22Rv1 (cell line): ENCODE measurements around the gene SDK1.
"Not testable (repeated sequence)": the region's sequence is repeated elsewhere in the genome, so short reads cannot be mapped to it uniquely, and the experiment has no call there.

ENCODE experiments used
- H3K27ac ChIP-seq: fragments of 450-650 bp; 2 replicates; pipeline ENCODE4 v1.5.1; 2017
- ZFX ChIP-seq: fragments of 450-650 bp; IDR thresholded peaks from 2 replicates; pipeline ENCODE4 v1.6.1; 2017; ENCODE audit warnings: antibody characterized with exemption, borderline replicate concordance
- TF ChIP-seq, protein P1 (sequence below): fragments of 450-650 bp; IDR thresholded peaks from 2 replicates; pipeline ENCODE4 v1.5.1; 2017; ENCODE audit warnings: mild to moderate bottlenecking

Gene SDK1

DNA sequence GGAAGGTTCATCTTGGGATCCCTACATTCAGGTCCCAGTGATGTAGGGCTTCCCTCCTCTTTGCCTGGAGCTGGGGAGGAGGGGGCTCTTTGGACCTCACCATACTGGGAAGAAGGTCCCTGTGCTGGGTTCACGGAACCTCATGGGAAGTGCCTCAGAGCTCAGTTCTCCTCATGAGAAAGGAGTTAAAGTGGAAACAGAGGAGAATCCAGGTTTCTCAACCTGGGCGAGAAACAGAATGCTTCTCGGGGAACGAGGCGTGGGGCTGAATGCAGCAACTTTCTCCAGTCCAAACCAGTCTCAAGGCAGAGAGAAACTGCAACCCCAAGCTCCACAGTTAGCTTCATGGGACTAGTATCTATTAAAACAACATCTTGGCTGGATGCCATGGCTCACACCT, 998.4 kb downstream of the SDK1 start:
- TF ChIP-seq, protein P1, sequence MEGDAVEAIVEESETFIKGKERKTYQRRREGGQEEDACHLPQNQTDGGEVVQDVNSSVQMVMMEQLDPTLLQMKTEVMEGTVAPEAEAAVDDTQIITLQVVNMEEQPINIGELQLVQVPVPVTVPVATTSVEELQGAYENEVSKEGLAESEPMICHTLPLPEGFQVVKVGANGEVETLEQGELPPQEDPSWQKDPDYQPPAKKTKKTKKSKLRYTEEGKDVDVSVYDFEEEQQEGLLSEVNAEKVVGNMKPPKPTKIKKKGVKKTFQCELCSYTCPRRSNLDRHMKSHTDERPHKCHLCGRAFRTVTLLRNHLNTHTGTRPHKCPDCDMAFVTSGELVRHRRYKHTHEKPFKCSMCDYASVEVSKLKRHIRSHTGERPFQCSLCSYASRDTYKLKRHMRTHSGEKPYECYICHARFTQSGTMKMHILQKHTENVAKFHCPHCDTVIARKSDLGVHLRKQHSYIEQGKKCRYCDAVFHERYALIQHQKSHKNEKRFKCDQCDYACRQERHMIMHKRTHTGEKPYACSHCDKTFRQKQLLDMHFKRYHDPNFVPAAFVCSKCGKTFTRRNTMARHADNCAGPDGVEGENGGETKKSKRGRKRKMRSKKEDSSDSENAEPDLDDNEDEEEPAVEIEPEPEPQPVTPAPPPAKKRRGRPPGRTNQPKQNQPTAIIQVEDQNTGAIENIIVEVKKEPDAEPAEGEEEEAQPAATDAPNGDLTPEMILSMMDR = no peak
- no peak for TF ChIP-seq ZFX
- H3K27ac ChIP-seq = no peak overlapping the region

DNA sequence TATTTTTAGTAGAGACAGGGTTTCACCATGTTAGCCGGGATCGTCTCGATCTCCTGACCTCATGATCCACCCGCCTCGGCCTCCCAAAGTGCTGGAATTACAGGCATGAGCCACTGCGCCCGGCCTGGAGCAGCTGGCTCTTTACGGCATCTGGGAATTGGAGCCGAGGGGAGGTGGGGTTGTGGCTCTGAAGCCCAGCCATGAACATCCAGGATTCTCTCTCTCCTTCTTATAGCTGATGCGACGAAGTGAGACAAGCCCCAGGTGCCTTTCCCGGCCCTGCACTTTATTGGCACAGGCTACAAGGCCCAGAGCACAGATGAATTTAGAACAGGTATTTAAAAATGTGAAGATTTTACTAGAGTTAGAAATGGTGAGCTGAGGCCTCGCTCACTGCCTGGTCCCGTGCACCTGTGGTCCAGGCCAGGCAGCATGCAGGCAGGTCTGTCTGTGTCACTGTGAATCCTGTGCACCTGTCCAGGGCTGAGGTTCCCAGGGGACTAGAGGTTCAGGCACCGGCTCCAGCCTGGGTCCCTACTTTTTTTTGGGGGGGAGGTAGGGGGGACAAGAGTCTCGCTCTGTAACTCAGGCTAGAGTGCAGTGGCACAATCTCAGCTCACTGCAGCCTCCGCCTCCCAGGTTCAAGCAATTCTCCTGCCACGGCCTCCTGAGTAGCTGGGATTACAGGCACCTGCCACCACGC, 1001.3 kb downstream of the SDK1 start:
- TF ChIP-seq ZFX = no peak
- TF ChIP-seq, protein P1 = no peak
- no peak overlapping the region for H3K27ac ChIP-seq

DNA sequence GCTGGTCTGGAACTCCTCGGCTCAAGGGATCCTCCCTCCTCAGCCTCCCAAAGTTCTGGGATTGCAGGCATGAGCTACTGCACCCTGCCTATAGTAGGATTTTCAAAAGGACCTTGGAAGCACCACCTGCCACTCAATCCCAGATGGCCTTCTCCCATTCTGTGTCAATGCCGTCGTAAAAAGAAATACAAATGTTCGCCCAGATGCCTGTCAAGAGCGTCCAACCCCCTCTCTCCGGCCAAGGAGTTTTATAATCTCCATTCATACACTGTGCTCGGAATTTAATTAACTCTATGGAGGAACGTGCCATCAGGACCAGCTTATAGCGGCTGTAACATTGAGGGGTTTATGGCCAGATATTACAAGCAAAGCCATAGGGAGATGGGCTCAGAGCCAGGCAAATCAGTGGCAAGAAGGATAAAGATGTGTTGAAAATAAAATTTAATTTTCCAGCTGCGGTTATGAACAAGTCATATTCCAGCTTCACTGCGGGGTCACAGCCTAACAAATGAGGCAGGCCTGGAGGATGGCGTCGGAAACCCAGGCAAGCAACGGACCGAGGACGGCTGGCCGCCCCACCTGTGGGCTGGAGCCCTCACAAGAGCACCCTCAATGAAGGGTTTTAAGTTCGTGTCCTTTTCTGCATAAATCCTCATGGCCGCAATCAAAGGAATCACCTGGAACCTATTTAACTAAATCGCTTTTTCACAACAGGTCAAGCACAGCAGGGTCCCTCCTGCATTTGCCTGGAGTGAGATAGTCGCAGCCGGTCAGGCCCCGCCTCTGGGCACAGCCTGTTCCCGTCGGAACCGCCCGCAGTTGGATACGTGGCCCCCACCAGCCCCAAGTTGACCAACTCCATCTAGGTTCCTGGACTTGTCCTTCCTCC, 1006.5 kb downstream of the SDK1 start:
- TF ChIP-seq ZFX = no peak
- TF ChIP-seq, protein P1 = no peak
- H3K27ac ChIP-seq = no peak overlapping the region

DNA sequence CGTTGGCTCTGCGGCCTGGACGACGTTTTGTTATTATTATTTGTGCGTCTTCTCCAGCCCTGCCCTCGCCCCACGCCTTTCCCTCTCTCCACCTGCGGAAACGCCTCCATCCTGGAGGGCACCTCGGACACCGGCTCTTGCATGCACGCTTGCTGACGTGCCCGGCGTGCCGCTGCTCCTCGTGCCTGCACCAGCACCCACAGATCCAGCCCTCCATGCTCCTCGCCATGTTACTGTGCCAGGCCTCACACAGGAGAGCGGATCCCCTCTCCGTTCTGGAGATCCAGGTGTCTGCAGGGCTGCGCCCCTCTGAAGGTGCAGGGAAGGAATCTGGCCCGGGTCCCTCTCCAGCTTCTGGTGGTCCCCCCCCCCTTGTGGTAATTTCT, 1007.1 kb downstream of the SDK1 start:
- TF ChIP-seq ZFX = no peak
- TF ChIP-seq, protein P1 = no peak
- H3K27ac ChIP-seq = no peak overlapping the region

DNA sequence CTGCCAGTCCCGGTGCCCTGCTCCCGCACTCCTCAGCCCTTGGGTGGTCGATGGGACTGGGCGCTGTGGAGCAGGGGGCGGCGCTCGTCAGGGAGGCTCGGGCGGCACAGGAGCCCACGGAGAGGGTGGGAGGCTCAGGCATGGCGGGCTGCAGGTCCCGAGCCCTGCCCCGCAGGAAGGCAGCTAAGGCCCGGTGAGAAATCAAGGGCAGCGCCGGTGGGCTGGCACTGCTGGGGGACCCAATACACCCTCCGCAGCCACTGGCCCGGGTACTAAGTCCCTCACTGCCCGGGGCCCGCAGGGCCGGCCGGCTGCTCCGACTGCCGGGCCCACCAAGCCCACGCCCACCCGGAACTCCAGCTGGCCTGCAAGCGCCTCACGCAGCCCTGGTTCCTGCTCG, 1012.9 kb downstream of the SDK1 start:
- not testable (repeated sequence) for H3K27ac ChIP-seq

DNA sequence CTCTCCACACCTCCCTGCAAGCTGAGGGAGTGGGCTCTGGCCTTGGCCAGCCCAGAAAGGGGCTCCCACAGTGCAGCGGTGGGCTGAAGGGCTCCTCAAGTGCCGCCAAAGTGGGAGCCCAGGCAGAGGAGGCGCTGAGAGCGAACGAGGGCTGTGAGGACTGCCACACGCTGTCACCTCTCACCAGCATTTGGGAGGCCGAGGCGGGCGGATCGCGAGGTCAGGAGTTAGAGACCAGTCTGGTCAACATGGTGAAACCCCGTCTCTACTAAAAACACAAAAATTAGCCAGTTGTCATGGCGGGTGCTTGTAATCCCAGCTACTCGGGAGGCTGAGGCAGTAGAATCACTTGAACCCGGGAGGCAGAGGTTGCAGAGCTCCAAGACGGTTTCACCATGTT, 1013.3 kb downstream of the SDK1 start:
- not testable (repeated sequence) for H3K27ac ChIP-seq
